GM10847 (cell line): Measurements from ENCODE around the gene LRBA.

Experiments used
- POLR2A ChIP-seq: IDR thresholded peaks from 2 replicates; pipeline ENCODE4 v1.6.1; 2011; ENCODE audit not compliant: insufficient read length; ENCODE audit errors: extremely low read depth

Gene LRBA

DNA sequence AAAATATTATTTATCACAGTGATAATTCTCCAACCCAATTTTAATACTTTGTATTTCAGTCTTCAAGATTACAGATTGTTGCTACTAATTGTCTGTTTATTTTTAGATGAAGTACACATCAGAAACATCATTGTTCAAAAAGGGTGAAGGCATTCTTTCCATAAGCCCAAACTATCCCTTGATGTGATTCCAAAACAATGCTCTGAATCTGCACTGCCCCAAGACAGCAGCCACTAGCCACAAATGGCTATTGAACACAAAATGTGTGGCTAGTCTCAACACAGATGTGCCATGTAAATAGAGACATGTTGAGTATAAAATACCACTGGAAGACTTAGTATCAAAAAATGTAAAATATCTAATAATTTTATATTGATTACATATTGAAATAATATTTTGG is 583.9 kb downstream of the LRBA start:
- no peak for TF ChIP-seq POLR2A

DNA sequence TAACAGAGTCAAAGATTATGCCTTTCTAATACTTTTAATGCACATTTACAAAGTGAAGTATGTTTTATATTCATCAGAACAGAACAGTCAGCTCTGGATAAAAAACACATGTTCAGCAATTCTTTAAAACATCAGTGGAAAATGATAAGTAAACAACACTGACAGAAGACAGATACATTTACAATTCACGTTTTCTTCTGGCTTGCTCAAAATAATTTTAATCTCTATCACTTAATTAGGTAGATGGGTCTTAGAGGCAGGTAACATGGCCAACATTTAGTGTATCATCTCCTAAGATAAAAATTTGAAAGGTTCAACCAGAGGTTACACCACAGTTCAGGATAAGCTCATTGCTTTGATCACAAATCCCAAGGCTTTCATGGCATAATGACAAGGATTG is 589.9 kb downstream of the LRBA start:
- no peak for TF ChIP-seq POLR2A

DNA sequence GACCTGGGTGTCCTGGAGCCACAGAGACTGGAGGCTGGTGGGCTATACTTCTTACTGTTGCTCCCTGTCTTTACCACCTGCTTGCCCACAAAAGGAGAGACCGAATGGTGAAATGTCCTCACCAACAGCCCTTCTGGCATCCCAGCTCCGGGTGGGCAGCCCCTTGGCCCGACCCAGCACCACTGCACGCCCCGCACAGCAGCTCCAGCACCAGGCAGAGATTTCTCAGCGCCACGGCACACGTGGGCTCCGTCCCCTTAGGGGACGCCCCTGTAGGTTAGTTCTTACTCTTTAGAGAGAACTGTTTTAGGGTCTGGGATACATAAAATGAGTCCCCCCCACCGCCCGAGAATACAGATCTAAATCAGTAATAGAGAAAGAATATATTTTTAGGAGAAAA is 591.6 kb downstream of the LRBA start:
- no peak for TF ChIP-seq POLR2A

DNA sequence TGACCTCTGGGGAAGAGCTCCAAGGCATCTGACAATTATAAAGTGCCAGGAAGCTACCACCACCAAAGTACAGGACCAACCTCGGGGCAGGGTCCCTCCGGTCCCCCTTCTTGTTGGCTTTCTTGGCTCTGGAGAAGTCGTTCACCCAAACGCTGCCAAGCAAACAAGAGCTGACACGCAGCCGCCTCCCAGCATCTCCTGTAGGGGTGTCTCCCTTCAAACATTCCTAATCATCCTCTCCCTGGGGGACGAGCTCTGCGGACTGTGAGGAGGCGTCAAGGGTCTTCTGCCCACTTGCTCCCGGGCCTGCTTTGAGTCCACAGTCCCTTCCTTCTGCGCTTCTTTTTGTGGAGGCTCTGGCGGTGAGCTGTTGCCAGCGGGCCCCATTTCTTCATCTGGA is 592.0 kb downstream of the LRBA start:
- no peak for TF ChIP-seq POLR2A

DNA sequence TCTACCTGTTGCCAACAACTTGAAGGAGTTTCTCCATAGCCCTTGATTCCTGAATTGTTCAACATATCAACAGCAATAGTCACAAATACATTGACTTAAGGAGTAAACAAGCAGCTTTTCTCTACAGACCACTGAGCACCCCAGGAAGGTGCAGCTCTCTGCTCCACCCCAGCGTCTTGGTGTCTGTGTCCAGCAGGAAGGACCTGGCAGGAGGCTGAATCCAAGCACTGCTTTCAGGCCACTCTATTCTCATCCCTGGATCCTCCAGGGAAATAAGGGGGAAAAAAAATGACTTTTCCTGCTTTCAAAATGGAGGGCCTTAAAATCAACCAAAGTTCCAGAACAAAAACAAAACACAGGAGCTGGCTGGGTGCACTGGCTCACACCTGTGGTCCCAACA is 593.5 kb downstream of the LRBA start:
- no peak for TF ChIP-seq POLR2A

DNA sequence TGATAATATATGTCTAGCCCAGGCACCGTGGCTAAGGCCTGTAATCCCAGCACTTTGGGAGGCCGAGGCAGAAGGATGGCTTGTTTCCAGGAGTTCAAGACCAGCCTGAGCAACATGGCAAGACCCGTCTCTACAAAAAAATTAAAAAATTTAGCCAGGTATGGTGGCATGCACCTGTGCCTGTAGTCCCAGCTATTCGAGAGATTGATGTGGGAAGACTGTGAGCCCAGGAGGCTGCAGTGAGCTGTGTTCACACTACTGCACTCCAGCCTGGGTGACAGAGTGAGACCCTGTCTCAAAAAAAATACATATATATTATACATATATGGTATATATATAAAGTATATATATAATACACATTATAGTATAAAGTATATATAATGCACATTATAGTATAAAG is 595.1 kb downstream of the LRBA start:
- no peak for TF ChIP-seq POLR2A

DNA sequence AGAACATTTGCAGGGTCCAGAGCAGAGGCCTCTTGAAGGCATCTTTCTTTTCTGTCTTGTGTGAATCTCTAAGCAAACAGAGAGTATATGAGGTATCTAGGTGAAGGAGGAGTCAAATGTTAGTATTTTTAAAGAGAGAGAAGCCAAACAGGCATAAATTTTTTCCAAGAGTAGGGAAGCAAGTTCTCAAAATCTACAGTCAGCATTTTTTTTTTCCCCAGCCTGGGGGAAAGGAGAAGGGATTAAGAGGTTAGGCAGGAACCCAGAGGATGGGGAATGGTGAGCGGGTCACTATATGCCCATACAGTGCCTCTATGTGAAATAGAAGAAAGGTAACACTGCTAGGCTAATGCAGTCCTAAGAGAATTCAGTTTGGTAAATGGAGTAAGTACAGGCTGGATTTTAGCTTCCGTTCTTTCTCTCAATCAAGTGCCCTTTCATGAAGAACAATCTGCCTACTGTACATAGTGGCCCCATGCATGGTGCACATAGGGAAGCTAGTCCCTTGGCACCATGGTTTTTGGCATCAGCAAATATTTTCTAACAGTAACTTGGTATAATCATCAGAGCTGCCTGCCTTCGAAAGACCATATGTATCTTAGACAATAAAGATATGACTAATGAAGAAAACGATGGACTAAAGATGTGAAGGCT is 596.2 kb downstream of the LRBA start:
- no peak for TF ChIP-seq POLR2A

DNA sequence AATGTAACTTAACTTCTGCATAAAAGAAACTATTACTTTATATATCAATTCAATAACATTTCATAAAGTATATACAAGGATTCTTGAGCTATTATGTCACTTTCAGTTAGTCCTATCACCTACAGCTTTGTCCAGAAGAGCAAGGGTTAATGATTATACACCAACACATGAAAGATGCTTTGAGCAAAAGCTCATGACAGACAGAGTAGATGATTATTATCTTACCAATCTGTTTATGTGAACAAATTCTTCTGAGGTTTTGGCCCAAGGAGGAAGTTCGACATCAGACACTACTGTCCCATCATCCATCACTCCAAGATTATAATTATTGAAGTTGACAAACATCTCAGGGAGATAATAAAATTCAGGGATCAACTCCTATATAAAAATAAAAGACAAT is 599.9 kb downstream of the LRBA start:
- TF ChIP-seq POLR2A = no peak

DNA sequence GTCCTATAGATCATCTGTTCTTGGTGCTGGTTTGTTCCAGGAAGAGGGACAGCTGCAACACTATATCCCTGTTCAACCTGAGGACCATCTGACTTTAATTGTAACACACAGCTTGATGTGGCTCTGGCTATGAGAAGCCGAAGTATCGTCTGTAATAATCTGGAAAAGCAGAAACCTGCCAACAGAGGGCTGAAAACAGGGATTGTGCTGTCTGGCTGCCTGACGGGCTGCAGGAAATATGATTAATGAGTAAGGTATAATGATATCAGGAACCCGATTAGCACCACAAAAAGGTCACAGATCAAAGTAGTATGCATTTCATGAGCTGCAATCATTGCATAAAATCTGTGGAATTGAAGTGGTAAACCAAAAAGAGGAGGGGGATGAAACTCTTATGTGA is 603.6 kb downstream of the LRBA start:
- no peak for TF ChIP-seq POLR2A

DNA sequence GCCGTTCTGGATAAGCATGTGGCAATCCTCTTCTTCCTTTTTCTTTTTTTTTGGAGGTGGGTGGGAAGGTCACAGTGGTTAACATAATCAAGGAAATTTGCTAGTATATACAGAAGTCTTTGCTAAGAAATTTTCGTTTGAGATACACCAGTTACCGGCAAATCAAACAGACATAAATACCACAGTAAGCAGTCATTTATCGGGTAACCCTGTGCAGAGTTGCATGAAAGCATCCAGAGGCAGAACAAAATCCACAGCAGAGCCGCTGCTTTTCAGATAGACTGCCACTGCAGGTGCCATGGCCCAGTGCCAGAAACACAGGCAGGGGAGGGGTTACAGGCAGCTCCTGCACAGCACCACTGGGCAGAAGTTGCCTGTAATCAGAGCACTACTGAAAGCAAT is 612.2 kb downstream of the LRBA start:
- TF ChIP-seq POLR2A = no peak

DNA sequence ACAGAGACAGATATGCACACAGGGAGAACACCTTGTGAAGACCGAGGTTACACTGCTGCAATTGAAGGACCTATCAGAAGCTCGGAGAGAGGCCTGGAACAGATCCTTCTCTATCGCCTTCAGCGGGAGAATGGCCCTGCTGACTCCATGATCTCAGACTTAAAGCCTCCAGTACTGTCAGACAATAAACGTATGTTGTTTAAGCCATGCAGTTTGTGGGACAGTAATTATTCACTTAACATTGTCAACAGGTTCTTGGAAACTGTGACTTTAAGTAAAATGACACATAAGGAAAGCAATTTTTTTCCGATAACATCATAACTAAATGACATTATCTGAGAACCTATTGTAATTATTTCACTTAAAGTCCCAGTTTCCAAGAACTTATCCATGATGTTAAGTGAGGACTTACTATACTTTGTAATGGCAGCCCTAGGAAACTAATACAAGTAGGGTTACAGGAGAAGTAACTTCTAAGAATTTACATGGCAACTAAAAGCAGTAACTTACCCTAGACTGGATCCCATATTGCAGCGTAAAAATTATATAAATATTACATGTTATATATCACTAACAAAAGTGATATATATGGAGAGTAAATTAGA is 613.9 kb downstream of the LRBA start:
- TF ChIP-seq POLR2A = no peak

DNA sequence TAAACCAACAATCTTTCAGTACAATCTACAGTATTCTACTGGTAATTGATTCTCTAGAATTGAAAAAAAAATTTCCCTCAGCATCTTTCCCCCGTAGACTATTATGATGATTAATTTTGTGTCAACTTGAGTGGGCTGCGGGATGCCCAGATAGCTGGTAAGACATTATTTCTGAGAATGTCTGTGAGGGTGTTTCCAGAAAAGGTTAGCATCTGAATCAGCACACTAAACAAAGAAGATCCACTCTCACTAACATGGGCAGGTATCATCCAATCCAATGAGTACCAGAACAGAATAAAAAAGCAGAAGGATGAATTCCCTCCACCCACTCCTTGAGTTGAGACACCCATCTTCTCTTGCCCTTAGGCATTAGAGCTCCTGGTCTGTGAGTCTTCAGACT is 619.2 kb downstream of the LRBA start:
- TF ChIP-seq POLR2A = no peak

DNA sequence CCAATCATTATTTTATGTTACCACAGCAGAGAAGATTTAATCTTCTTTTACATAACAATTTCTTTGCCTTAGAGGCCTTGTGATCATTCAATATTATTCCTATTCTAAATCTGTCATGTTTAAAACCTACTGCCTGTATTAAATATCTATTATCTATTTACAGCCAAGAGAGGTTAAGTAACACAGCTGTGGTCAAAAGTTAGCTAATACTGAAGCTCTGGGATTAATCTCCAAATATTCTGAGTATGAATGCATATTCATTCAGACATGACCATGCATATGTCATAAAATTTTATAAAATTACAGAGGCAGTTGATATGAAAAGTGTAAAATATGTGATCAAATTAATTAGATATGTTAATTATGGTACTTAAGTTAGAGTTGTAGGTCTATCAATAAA is 621.0 kb downstream of the LRBA start:
- no peak for TF ChIP-seq POLR2A

DNA sequence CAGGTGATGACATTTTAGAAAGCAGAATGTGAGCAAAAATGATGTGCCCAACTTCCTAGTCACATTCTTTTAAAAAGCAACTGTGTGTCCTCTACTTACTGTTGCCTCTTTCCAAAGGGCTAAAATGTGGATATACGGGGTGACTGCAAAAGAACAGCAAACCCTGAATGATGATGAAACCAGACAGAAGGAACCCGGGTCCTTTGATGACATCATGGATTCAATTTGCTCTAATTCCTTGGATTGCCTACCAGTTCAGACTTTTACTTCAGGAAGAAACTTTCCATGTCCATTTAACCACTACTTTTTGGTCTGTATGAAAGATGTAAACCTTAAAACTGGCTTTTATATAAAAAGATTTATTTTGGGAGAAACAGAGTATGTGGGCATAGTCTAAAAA is 624.0 kb downstream of the LRBA start:
- no peak for TF ChIP-seq POLR2A

DNA sequence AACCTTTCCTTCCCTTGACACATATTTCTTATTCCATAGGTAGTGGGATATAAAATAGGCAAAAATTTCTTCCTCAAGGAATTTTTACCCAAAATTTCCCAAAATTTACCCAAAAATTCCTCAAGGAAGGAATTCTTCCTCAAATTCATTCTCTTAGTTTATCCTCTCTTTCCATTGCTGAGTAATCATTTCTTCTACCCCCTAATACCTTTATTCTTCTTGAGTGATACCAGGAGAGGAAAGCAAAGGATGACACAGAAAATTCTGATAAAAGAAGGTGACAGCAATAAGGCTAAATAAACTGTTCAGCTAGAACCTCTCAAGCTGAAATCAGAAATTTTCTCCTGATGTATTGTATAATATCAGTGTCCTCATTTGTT is 624.6 kb downstream of the LRBA start:
- no peak for TF ChIP-seq POLR2A

DNA sequence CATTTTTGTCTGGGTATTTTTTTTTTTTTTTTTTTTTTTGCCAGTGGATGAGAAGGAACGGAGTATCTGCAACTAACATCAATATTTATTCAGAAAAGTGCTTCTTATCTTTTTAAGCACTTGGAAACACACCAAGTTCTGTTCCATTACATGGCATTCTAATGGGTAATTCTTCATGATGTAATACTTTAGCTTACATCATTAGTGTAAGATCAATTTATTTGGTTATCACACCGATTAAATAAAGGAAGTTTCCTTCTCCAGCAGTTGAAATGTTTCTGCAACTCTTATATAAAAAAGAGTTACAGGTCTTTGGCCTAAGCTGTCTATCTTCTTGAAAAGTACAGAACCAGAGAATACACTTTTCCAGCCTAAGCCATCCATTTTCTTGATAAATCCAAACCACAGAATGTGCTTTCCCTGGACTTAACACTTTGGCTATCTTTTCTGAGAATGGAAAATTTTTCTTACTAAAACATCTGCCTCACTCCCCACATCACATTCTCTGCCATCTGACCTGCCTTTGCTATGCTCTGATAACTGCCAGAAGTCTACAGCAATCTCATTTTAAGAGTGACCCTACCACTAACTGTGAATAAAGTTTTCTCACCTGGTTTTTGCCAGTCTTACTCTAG is 625.1 kb downstream of the LRBA start:
- TF ChIP-seq POLR2A = no peak

DNA sequence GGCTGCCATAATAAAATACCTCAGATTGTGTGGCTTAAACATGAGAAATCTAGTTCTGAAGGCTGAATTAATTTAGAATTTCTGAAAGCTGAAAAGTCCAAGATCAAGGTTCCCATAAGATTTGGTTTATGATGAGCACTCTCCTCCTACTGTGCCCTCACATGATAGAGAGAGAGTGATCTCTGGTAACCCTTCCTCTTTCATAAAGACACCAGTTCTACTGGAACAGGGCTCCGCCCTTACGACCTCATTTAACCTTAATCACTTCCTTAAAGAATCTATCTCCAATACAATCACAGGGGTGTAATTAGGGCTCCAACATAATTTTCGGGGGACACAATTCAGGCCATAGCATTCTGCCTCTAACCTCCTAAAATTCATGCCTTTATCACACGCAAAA is 627.1 kb downstream of the LRBA start:
- no peak for TF ChIP-seq POLR2A
